Nephron (organoid): ENCODE results near the gene CCNY.

Source experiments
- H3K27ac Mint-ChIP-seq, 3 experiments: 2 replicates each; pipeline ENCODE4 v1.8.0; 2020; ENCODE audit warnings: mixed read lengths in 3 of 3, mild to moderate bottlenecking in 2 of 3, moderate library complexity in 1 of 3
- H3K27me3 Mint-ChIP-seq: 2 replicates; pipeline ENCODE4 v1.8.0; 2021; ENCODE audit warnings: low read depth, mild to moderate bottlenecking, moderate library complexity, mixed read lengths
- H3K36me3 Mint-ChIP-seq: 2 replicates; pipeline ENCODE4 v1.8.0; 2020; ENCODE audit warnings: low read depth, mixed read lengths
- H3K4me1 Mint-ChIP-seq: 2 replicates; pipeline ENCODE4 v1.8.0; 2020; ENCODE audit warnings: mixed read lengths
- H3K4me3 Mint-ChIP-seq, 3 experiments: 2 replicates each; pipeline ENCODE4 v1.8.0; 2020; ENCODE audit warnings: mild to moderate bottlenecking in 3 of 3, mixed read lengths in 3 of 3, moderate library complexity in 2 of 3
- H3K9me3 Mint-ChIP-seq: 2 replicates; pipeline ENCODE4 v1.8.0; 2020; ENCODE audit warnings: mixed read lengths
- CTCF ChIP-seq, 3 experiments: fragments of 200-600 bp; sonication (generic); IDR thresholded peaks; one replicate each; pipeline ENCODE4 v1.5.0; 2021; ENCODE audit warnings: antibody characterized with exemption in 3 of 3; ENCODE audit not compliant: unreplicated experiment in 3 of 3

CCNY gene

GRCh38 chr10:35607475-35608327 is 271.4 kb downstream of the CCNY start:
- TF ChIP-seq CTCF (IDR thresholded peaks at IDR 0.05; ENCODE audit: unreplicated experiment in 3 of 3): no peak
- Mint-ChIP-seq H3K27ac (no peak overlapping the region), H3K4me3 (peak overlapping the region in 2 of 3 experiments; percentile 59 to 90), H3K9me3 (peaks cover 3% of the 10 kb centered on the region), H3K27me3 (peaks cover 18% of the 10 kb centered on the region), H3K4me1 (peaks cover 29% of the 10 kb centered on the region), H3K36me3 (no peaks in the 10 kb centered on the region)

GRCh38 chr10:35608328-35608672 is 272.0 kb downstream of the CCNY start:
- TF ChIP-seq CTCF (IDR thresholded peaks at IDR 0.05; ENCODE audit: unreplicated experiment in 3 of 3): no peak
- no peak overlapping the region for H3K4me3 Mint-ChIP-seq
- peaks cover 29% of the 10 kb centered on the region for H3K4me1 Mint-ChIP-seq
- H3K36me3 Mint-ChIP-seq: no peaks in the 10 kb centered on the region
- H3K27me3 Mint-ChIP-seq: peaks cover 18% of the 10 kb centered on the region
- H3K27ac Mint-ChIP-seq: no peak overlapping the region
- peaks cover 3% of the 10 kb centered on the region for H3K9me3 Mint-ChIP-seq

GRCh38 chr10:35611750-35612149 is 275.4 kb downstream of the CCNY start:
- H3K27ac Mint-ChIP-seq: no peak overlapping the region
- H3K4me1 Mint-ChIP-seq: peaks cover 19% of the 10 kb centered on the region
- peaks cover 14% of the 10 kb centered on the region for H3K27me3 Mint-ChIP-seq
- no peak overlapping the region for H3K4me3 Mint-ChIP-seq
- H3K36me3 Mint-ChIP-seq: no peaks in the 10 kb centered on the region
- no peak for TF ChIP-seq CTCF (IDR thresholded peaks at IDR 0.05; ENCODE audit: unreplicated experiment in 3 of 3)
- peaks cover 3% of the 10 kb centered on the region for H3K9me3 Mint-ChIP-seq

GRCh38 chr10:35612385-35613106 is 276.2 kb downstream of the CCNY start:
- Mint-ChIP-seq H3K4me3 (no peak overlapping the region), H3K36me3 (no peaks in the 10 kb centered on the region), H3K27ac (no peak overlapping the region), H3K4me1 (peaks cover 19% of the 10 kb centered on the region), H3K9me3 (peaks cover 3% of the 10 kb centered on the region), H3K27me3 (peaks cover 11% of the 10 kb centered on the region)
- no peak for TF ChIP-seq CTCF (IDR thresholded peaks at IDR 0.05; ENCODE audit: unreplicated experiment in 3 of 3)

GRCh38 chr10:35613107-35613440 is 276.8 kb downstream of the CCNY start:
- Mint-ChIP-seq H3K36me3 (no peaks in the 10 kb centered on the region), H3K27me3 (peaks cover 11% of the 10 kb centered on the region), H3K9me3 (peaks cover 3% of the 10 kb centered on the region), H3K4me3 (no peak overlapping the region), H3K4me1 (peaks cover 19% of the 10 kb centered on the region), H3K27ac (no peak overlapping the region)
- no peak for TF ChIP-seq CTCF (IDR thresholded peaks at IDR 0.05; ENCODE audit: unreplicated experiment in 3 of 3)
